Activated CD4-positive, alpha-beta T cell treated with anti-CD3 and anti-CD28 coated beads, Interleukin-2, Interleukin-4, amounts not matched to agents 100 ng/mL and 50 ng/mL, durations not matched to agents 16 hours and 8 hours (primary cell): ENCODE data around the gene ADIRF.
"Not testable (repeated sequence)": the region's sequence is repeated elsewhere in the genome, so short reads cannot be mapped to it uniquely, and the experiment has no call there.

Source experiments
- DNase-seq: peaks from one replicate; pipeline ENCODE4 v3.0.0-alpha.2; 2020; ENCODE audit warnings: low spot score

Gene ADIRF

GRCh38 chr10:86946213-86947155 lies 21.8 kb upstream of the ADIRF start:
- no peak for DNase-seq

- DNase-seq, result not testable (repeated sequence)
Observed at GRCh38 chr10:86947806-86948205, 20.5 kb upstream of the ADIRF start.

- no peak for DNase-seq
Observed at GRCh38 chr10:86950349-86950748, 17.9 kb upstream of the ADIRF start.

GRCh38 chr10:86951184-86951761 lies 17.0 kb upstream of the ADIRF start:
- no peak for DNase-seq

- no peak for DNase-seq
Observed at GRCh38 chr10:86952106-86952505, 16.2 kb upstream of the ADIRF start.

- not testable (repeated sequence) for DNase-seq
Observed at GRCh38 chr10:86952697-86953096, 15.6 kb upstream of the ADIRF start.

GRCh38 chr10:86953747-86954680 lies 14.3 kb upstream of the ADIRF start:
- DNase-seq, result no peak

GRCh38 chr10:86954681-86955500 lies 13.4 kb upstream of the ADIRF start:
- DNase-seq, result no peak

GRCh38 chr10:86955501-86956194 lies 12.6 kb upstream of the ADIRF start:
- DNase-seq, result no peak

- DNase-seq, result no peak
Observed at GRCh38 chr10:86956195-86956847, 12.0 kb upstream of the ADIRF start.

- DNase-seq, result no peak
Observed at GRCh38 chr10:86956848-86957448, 11.3 kb upstream of the ADIRF start.

- no peak for DNase-seq
Observed at GRCh38 chr10:86957471-86958115, 10.7 kb upstream of the ADIRF start, which contains the start of gene MMRN2. Gene MMRN2 (minus strand): TSS chr10:86957615. CDS start chr10:86957541, 74 bp downstream.

GRCh38 chr10:86958116-86958900 lies 10.0 kb upstream of the ADIRF start, which contains the start of gene SNCG:
Gene SNCG (plus strand): TSS chr10:86958599. CDS start chr10:86958698, 99 bp downstream.
- no peak for DNase-seq

- no peak for DNase-seq
Observed at GRCh38 chr10:86958901-86959736, 9.2 kb upstream of the ADIRF start.

- DNase-seq, result no peak
Observed at GRCh38 chr10:86959737-86960002, 8.6 kb upstream of the ADIRF start.

- peak; percentile 64 for DNase-seq
Observed at GRCh38 chr10:86960003-86960862, 8.0 kb upstream of the ADIRF start.
